GM12864 (cell line): ENCODE results near the gene C20orf144.

ENCODE experiments used
- DNase-seq: peaks from one replicate; pipeline ENCODE4 v3.0.0-alpha.2; 2011; ENCODE audit warnings: low read depth
- H3K4me3 ChIP-seq: 2 replicates; pipeline ENCODE4 v1.5.1; 2011; ENCODE audit warnings: mild to moderate bottlenecking, low read depth, low read length, control low read depth
- TF ChIP-seq, protein P1 (sequence below): IDR thresholded peaks from 2 replicates; pipeline ENCODE4 v1.5.1; 2011; ENCODE audit warnings: low read depth, mild to moderate bottlenecking, moderate library complexity, low read length, control low read depth, inconsistent platforms; ENCODE audit errors: missing control alignments

Gene C20orf144

DNA sequence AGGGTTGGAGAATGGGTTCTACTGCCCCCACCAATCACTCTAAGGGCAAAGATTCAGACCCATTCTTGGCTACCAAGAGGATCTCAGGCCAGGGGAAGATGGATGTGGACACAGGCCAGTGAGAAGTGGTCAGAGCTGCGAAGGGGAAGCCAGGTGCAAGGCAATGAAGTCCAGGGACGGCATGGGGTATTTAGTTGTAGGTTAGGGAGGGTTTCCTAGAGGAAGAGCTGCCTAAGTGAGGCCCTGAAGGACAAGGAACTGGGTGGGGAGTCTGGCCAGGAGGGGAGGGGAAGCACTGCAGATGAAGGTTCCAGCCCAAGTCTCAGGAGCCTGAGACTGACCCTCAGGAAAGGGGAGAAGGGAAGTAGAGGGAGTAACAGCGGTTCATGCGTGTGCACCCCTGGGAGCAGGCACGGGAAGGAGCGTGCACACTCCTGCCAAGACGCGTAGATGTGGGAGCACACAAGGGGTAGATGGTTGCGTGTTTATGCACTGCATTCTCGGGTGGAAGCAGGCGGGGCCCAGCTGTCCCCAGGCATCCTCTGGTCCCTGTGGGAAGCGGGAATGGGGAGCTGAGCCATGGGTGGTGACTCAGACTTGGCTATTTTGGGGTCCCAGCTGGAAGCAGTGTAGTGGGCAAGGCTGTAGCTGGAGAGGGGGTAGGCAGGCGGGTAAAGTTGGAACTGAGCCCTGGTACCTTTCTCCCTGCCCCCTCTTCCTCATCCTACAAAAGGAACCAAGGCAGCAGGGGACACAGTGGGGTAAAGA lies 7.9 kb downstream of the C20orf144 start:
- no peak for DNase-seq
- TF ChIP-seq, protein P1, sequence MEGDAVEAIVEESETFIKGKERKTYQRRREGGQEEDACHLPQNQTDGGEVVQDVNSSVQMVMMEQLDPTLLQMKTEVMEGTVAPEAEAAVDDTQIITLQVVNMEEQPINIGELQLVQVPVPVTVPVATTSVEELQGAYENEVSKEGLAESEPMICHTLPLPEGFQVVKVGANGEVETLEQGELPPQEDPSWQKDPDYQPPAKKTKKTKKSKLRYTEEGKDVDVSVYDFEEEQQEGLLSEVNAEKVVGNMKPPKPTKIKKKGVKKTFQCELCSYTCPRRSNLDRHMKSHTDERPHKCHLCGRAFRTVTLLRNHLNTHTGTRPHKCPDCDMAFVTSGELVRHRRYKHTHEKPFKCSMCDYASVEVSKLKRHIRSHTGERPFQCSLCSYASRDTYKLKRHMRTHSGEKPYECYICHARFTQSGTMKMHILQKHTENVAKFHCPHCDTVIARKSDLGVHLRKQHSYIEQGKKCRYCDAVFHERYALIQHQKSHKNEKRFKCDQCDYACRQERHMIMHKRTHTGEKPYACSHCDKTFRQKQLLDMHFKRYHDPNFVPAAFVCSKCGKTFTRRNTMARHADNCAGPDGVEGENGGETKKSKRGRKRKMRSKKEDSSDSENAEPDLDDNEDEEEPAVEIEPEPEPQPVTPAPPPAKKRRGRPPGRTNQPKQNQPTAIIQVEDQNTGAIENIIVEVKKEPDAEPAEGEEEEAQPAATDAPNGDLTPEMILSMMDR: no peak
- no peak overlapping the region for H3K4me3 ChIP-seq

DNA sequence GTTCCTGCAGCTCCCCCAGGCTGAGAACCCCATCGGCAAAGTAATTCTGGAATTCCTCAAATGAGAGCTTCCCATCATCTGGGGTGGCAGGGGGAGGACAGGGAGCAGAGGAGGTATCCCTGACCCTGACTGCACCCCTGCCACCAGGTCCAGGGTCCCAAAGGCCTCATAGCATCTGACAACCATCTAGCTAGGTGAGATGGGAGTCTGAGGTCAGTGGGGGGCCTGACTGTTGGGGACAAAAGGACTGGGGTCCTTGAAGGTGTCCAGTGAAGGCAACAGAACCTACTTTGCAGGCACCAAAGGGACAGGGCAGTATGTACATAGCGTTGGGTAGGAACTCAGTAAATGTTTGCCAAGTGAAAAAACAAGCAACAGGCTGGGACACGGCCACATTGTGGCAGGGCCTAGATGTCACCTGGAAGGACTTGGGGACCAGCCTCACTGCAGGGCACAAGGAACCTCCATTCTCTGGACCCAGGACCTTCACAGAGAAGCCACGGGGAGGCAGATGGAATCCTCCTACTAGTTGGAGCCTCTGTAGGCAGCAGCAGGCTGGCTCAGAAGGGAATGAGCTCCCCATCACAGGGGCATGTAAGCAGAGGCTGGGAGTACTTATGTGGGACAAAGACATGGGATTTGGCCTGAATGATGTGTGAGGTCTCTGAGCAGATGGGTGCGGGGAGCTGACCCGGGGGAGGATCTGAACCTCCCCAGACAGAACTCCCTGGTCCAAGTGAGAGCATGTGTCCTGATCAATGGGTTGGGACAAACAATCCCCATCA lies 8.8 kb downstream of the C20orf144 start:
- no peak for DNase-seq
- TF ChIP-seq, protein P1: no peak
- no peak overlapping the region for H3K4me3 ChIP-seq

DNA sequence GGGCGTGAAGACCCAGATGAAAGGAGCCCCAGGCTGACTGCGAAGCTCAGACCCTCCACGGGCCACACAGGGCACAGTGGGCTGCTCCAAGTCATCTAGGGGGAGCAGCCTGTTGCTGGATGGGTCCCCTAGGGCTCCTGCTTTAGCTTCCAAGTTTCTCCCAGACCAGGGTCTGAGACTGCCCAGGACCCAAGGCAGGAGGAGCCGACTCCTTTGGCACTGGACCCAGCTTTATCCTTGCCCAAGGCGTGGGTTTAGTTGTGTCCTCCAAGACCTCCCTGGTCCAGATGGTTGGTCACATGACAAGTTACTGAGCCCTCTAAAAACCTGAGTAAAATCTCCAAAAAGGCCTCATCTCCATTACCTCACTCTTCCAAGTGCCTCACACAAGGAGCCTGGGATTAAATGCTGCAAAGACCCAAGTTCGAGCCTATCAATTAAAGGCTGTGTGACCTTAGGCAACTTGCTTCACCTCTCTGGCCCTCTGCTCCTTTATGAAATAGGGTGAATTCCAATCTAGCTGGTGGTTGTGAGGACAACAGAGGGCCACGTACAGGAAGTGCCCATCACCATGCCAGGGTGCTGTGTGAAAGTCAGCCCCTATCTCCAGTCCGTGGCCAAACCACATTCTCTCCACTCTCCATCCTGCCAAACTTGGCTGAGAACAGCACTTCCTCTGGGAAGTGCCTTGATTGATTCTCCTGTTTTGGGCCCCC lies 9.6 kb downstream of the C20orf144 start:
- TF ChIP-seq, protein P1: no peak
- no peak overlapping the region for H3K4me3 ChIP-seq
- no peak for DNase-seq

DNA sequence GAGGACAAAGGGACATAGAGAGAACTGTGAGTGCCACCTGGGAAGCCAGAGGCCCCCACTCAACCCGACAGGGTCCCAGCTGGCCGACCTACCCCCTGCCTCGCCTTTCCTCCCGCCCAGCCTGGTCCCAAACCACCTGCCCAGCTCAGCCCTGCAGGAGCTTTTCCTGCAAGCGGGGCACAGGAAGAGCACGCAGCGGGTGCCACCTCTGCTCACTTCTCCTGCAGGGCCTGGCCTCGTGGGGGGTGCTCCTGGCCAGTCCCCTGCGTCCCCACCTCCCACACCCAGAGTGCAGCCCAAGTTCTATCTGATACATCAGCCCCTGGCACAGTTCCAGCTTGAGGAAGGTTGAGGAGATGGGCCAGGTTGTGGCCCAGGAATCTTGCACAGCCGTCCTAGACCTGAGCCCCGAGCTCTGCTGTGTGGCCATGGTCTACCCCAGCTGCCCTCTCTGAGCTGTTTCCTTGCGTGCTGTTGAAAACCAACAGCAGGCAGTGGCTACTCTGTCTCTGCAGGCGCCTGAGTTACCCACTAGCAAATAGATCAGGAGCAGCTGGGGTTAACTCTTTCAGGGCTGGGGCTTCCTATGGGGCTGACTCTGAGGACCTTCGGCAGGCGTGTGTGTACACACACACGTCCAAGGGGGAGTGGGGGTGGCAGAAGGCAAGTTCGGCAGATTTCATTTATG lies 10.4 kb downstream of the C20orf144 start:
- no peak for DNase-seq
- H3K4me3 ChIP-seq: no peak overlapping the region
- TF ChIP-seq, protein P1: no peak

DNA sequence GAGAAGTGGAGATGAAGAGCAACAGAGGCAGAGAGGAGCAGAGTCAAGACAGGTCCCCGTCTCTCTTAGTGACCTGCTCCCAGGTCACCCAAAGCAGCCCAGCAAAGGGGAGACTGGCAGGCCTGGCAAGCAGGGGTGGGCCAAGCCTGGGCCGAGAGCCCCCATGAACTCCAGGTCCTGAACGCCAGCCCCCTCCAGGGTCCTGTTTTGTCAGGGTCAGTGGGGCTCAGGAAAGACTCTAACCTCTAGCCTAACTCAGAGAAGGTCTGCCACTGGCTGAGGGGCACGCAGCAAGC lies 10.9 kb downstream of the C20orf144 start:
- H3K4me3 ChIP-seq: no peak overlapping the region; the same call in 1 of the 2 replicates
- no peak for DNase-seq
- TF ChIP-seq, protein P1: no peak

- no peak for DNase-seq
- TF ChIP-seq, protein P1: no peak
- H3K4me3 ChIP-seq: peak overlapping the region; percentile 72
Measured at GRCh38 chr20:33673410-33674293, 11.5 kb downstream of the C20orf144 start.
